Skeletal muscle tissue (tissue), 4 donors: ENCODE measurements around the gene CACNB3. TPM values are rescaled to one million over a fixed set of nuclear protein-coding genes. Genes with fewer than 3 reads are reported as not detected.
A peak's percentile ranks its signal among the peaks of the same experiment; 100 is the strongest.
"Not testable (repeated sequence)": the region's sequence is repeated elsewhere in the genome, so short reads cannot be mapped to it uniquely, and the experiment has no call there.

Experiments
- H3K27ac ChIP-seq: one replicate; pipeline ENCODE4 v1.7.0; 2013; ENCODE audit warnings: mild to moderate bottlenecking, low read depth, low read length, inconsistent platforms
- H3K27me3 ChIP-seq, 3 donors: one replicate each; pipeline ENCODE4 v1.7.0; 2013; ENCODE audit warnings: low read length in 3 of 3; ENCODE audit not compliant: control insufficient read depth in 3 of 3, insufficient read depth in 3 of 3
- H3K36me3 ChIP-seq, 3 donors: one replicate each; pipeline ENCODE4 v1.7.0; 2013; ENCODE audit warnings: low read length in 3 of 3; ENCODE audit not compliant: control insufficient read depth in 3 of 3, insufficient read depth in 3 of 3
- H3K4me1 ChIP-seq, 3 donors: one replicate each; pipeline ENCODE4 v1.7.0; 2013; ENCODE audit warnings: low read length in 3 of 3, mild to moderate bottlenecking in 3 of 3; ENCODE audit not compliant: control insufficient read depth in 3 of 3, insufficient read depth in 3 of 3
- H3K4me3 ChIP-seq, 3 donors: one replicate each; pipeline ENCODE4 v1.7.0; 2013; ENCODE audit warnings: low read length in 3 of 3
- H3K9ac ChIP-seq, 3 donors: one replicate each; pipeline ENCODE4 v1.7.0; 2013; ENCODE audit warnings: low read length in 3 of 3, mild to moderate bottlenecking in 3 of 3, moderate library complexity in 2 of 3, low read depth in 1 of 3
- H3K9me3 ChIP-seq, 3 donors: one replicate each; pipeline ENCODE4 v1.7.0; 2013; ENCODE audit warnings: low read length in 3 of 3; ENCODE audit not compliant: control insufficient read depth in 3 of 3
- total RNA-seq: library from RNA; depleted of rRNA; stranded (reverse); fragments of >200 nt; gene quantifications from one replicate; pipeline ENCODE4 v1.2.3, GENCODE V29; 2014
- donor health status: Osteomylitis.

The CACNB3 gene
- total RNA-seq, 1 donor from 2014 or later = 4.2 TPM

DNA sequence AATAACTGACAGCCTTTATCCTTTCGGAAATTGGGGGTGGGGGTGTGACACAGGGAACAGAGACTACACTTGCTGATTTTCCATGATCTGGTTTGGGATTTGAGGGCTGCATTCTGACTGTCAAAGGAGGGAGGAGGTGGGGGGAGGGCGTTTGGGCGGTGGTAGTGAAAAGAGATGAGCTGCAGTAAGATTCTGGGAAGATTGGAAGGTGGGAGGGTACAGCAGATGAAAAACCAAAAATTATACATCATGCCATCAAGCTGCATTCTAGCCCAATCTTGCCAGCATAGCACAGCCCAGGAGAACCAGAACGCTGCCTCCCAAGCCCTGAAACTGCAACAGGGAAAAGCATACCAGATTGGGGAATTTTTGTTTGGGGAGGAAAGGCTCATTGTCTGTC is 45.0 kb downstream of the CACNB3 start:
- Histone ChIP-seq H3K9ac (no peak overlapping the region), H3K4me3 (no peak overlapping the region), H3K9me3 (no peaks in the 10 kb centered on the region), H3K27me3 (peaks cover 20 to 35% (median 27%) of the 10 kb centered on the region in 3 donors), H3K4me1 (peaks cover 8 to 11% (median 9%) of the 10 kb centered on the region in 3 donors), H3K27ac (no peak overlapping the region), H3K36me3 (no peaks in the 10 kb centered on the region)

DNA sequence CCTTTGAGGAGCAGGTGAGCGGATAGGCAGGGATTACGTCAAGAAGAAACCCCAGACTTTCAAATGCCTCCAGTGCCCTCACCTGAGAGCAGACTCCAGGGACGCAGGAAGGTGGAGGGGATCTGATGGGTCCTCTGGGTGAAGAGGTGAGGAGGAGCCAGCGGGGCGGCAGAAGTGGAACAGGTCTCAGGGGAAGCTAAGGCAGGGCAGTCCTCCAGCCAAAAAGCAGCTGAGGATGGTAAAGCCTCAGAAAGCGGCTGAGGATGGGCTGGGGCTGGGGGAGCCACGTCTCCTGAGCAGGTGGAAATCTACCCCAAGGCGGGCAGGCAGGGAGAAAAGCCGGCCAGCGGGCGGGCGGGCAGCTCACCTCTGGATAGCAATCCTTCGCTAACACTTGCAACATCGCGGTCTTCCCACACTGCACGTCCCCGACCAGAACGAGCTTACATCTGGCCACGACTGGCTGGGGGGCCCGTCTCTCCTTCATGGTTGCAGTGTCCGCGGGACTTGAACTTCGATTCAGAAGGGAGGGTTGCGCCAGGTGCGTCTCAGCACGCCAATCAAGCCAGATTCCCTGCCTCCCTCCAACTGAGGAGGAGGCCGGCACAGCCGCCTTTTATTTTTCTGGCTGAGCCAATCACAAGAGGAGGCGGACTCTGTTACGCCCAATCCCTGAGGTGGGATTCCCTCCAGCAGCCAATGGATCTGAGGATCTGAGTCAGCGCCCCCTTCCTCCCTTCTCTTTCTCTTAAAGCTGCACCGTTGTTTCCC is 47.2 kb downstream of the CACNB3 start, which contains the start of gene RND1:
Gene RND1 (minus strand): TSS at position 590 of the 771 bp plus-strand sequence. CDS start 103 bp downstream, at position 487.
- Histone ChIP-seq H3K9me3 (no peaks in the 10 kb centered on the region), H3K4me1 (peaks cover 8 to 11% (median 9%) of the 10 kb centered on the region in 3 donors), H3K27me3 (peaks cover 20 to 35% (median 27%) of the 10 kb centered on the region in 3 donors), H3K9ac (peak within 1 kb of the TSS; percentile 42 to 69 (median 54)), H3K36me3 (no peaks in the 10 kb centered on the region), H3K4me3 (peak within 1 kb of the TSS; percentile 68 to 85 (median 78)), H3K27ac (peak within 1 kb of the TSS; percentile 5)

DNA sequence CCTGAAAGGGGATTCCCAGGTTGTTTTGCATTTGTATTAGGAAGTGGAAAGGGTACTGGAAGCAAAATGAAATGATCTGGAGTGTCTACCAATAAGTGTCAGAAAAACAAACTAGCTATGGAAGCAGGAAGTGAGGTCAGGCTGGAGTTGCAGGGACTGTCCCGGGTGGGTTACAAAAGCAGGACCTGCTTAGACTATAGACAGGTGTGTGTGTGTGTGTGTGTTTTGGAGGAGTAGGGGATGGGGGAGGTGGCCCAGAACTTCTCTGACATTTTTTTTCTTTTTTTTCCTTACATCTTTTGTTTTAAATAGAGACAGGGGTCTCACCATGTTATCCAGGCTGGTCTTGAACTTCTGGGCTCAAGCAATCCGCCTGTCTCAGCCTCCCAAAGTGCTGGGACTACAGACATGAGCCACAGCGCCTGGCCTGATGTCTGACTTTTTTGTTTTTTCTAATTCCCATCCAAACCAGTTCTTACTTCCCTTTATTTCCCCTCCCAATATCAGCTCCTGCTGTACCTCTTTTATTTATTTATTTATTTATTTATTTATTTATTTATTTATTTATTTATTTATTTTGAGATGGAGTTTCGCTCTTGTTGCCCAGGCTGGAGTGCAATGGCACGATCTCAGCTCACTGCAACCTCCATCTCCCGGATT is 47.9 kb downstream of the CACNB3 start:
- Histone ChIP-seq H3K27me3 (peaks cover 20 to 35% (median 27%) of the 10 kb centered on the region in 3 donors), H3K4me1 (peaks cover 8 to 11% (median 9%) of the 10 kb centered on the region in 3 donors), H3K9me3 (no peaks in the 10 kb centered on the region), H3K4me3 (peak overlapping the region; percentile 44 to 85 (median 78)), H3K9ac (no peak overlapping the region), H3K27ac (peak overlapping the region; percentile 5), H3K36me3 (no peaks in the 10 kb centered on the region)

DNA sequence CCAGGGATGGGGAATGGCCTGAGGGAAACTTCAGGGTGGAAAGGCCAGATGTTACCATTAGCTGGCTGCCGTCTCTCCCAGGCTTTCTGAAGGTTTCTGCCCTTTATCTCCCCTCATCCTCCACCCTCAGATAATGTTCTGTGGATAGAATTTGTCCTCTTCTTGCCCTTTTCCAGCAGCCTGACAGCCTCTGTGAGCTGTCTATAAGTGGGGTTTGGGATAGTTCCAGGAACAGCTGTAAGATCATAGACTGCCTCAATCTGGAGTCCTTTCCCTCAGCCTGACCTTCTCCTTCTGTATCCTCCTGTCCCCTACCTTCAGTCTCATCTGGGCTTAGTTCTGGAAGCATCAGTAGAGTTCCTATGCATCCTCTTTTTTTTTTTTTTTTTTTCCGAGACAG is 50.2 kb downstream of the CACNB3 start:
- H3K36me3 ChIP-seq = no peaks in the 10 kb centered on the region
- peaks cover 13 to 19% (median 18%) of the 10 kb centered on the region in 3 donors for H3K27me3 ChIP-seq
- peaks cover 8 to 11% (median 9%) of the 10 kb centered on the region in 3 donors for H3K4me1 ChIP-seq
- H3K27ac ChIP-seq = no peak overlapping the region
- H3K9me3 ChIP-seq = no peaks in the 10 kb centered on the region
- no peak overlapping the region for H3K4me3 ChIP-seq
- no peak overlapping the region for H3K9ac ChIP-seq

DNA sequence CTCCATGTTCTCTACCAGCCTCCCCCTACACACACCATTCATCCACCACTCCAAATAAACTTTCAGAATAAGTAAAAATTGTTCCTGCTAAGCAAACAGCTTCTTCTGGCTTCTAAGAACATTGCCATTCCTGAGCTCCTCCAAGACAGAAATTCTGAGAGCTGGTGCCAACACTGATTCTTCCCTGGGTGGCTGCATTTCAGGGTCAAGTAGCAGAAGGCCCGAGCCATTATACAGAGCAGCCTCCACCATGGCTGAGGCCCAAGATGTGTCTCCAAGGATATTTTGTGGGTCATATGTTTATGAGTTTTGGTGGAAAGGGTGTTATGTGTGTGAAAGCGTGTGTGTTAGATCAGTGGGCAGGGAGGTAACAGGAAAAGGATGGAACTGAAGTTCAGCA is 50.9 kb downstream of the CACNB3 start:
- Histone ChIP-seq H3K4me1 (peaks cover 8 to 11% (median 9%) of the 10 kb centered on the region in 3 donors), H3K27me3 (peaks cover 9 to 14% (median 12%) of the 10 kb centered on the region in 3 donors), H3K4me3 (no peak overlapping the region), H3K27ac (no peak overlapping the region), H3K9me3 (no peaks in the 10 kb centered on the region), H3K36me3 (no peaks in the 10 kb centered on the region), H3K9ac (no peak overlapping the region)

DNA sequence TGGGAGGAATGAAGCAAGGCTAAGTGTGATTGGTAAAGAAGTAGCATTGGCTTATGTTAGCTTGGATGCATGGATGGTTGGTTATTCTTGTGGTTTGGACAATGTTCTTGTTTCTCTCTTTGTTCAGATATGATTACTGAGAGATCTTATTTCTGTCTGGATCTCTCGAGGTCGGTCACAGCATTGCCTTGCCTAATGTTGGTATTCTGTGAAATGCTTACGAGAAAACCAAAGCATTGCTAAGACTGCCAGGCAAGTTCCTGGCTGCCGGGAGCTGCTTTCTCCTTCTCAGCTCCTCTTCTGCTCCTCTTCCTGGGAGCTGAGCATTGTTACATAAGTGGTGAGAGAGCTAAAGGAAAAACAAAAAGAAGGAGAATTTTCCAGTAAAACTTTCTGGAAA is 54.8 kb downstream of the CACNB3 start:
- no peaks in the 10 kb centered on the region for H3K36me3 ChIP-seq
- no peak overlapping the region for H3K27ac ChIP-seq
- no peaks in the 10 kb centered on the region for H3K27me3 ChIP-seq
- no peaks in the 10 kb centered on the region for H3K4me1 ChIP-seq
- no peak overlapping the region for H3K4me3 ChIP-seq
- H3K9ac ChIP-seq = no peak overlapping the region
- no peaks in the 10 kb centered on the region for H3K9me3 ChIP-seq

DNA sequence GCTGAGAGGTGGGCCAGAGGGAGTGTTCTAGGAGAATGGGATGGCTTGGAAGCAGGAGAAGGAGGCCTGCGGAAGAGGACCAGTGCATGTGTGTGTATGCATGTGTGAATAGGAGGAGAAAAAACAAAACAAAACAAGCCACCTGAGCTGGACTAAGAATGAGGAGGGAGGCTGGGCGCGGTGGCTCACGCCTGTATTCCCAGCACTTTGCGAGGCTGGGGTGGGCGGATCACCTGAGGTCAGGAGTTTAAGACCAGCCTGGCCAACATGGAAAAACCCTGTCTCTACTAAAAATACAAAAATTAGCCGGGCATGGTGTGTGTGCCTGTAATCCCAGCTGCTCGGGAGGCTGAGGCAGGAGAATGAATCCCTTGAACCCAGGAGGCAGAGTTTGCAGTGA is 55.2 kb downstream of the CACNB3 start:
- not testable (repeated sequence) for H3K36me3 ChIP-seq, H3K4me3 ChIP-seq, H3K4me1 ChIP-seq, H3K27me3 ChIP-seq, H3K9me3 ChIP-seq, H3K27ac ChIP-seq, H3K9ac ChIP-seq

DNA sequence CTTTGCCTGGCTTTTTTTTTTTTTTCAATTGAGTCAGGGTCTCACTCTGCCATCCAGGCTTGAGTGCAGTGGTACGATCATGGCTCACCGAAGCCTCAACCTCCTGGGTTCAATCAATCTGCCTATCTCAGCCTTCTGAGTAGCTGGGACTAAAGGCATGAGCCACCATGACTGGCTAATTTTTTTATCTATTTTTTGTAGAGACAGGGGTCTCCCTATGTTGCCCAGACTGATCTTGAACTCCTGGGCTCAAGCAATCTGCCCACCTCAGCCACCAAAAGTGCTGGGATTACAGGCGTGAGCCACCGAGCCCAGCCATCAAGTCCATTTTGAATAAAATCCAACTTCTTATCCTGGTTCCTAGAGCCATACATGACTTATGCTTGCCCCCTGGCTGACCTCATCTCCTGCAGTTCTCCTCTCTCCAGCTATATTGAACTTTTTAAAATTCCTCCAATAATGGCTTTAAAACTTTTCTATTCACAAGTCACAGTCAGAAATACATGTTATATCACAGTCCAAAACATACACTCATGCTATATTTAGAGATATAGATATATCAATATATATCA is 57.7 kb downstream of the CACNB3 start:
- Histone ChIP-seq H3K4me3 (no peak overlapping the region), H3K27ac (no peak overlapping the region), H3K27me3 (peaks cover 2 to 10% (median 3%) of the 10 kb centered on the region in 3 donors), H3K36me3 (no peaks in the 10 kb centered on the region), H3K4me1 (no peaks in the 10 kb centered on the region), H3K9me3 (no peaks in the 10 kb centered on the region), H3K9ac (no peak overlapping the region)
